Trophoblast cell (in vitro differentiated cells and primary cell): ENCODE measurements around the gene CD79B.
"Not testable (repeated sequence)": the region's sequence is repeated elsewhere in the genome, so short reads cannot be mapped to it uniquely, and the experiment has no call there.

Experiments
- DNase-seq, 2 donors: peaks; one replicate each; pipeline ENCODE4 v3.0.0-alpha.2; 2016
- H2AFZ ChIP-seq: 2 replicates; pipeline ENCODE4 v1.6.1; 2013; ENCODE audit warnings: low read length, moderate library complexity, mild to moderate bottlenecking; ENCODE audit not compliant: insufficient read depth, poor library complexity
- H2AK5ac ChIP-seq: 2 replicates; pipeline ENCODE4 v1.6.1; 2013; ENCODE audit warnings: mild to moderate bottlenecking, low read length
- H2BK120ac ChIP-seq: 2 replicates; pipeline ENCODE4 v1.6.1; 2013; ENCODE audit warnings: low read length, mild to moderate bottlenecking, moderate library complexity; ENCODE audit not compliant: insufficient read depth, poor library complexity
- H2BK12ac ChIP-seq: 2 replicates; pipeline ENCODE4 v1.6.1; 2013; ENCODE audit warnings: mild to moderate bottlenecking, low read length, moderate library complexity
- H2BK5ac ChIP-seq: 2 replicates; pipeline ENCODE4 v1.6.1; 2013; ENCODE audit warnings: low read length, low read depth, moderate library complexity, mild to moderate bottlenecking; ENCODE audit not compliant: poor library complexity
- H3K14ac ChIP-seq: 2 replicates; pipeline ENCODE4 v1.6.1; 2013; ENCODE audit warnings: mild to moderate bottlenecking, low read length
- H3K18ac ChIP-seq: 2 replicates; pipeline ENCODE4 v1.6.1; 2013; ENCODE audit warnings: mild to moderate bottlenecking, low read length
- H3K23ac ChIP-seq: 2 replicates; pipeline ENCODE4 v1.6.1; 2013; ENCODE audit warnings: low read length
- H3K27ac ChIP-seq: 2 replicates; pipeline ENCODE4 v1.5.1; 2013; ENCODE audit warnings: low read depth, mild to moderate bottlenecking, inconsistent platforms, low read length, moderate library complexity
- H3K27me3 ChIP-seq: 2 replicates; pipeline ENCODE4 v1.6.1; 2013; ENCODE audit warnings: inconsistent platforms, mild to moderate bottlenecking, low read length, moderate library complexity; ENCODE audit not compliant: insufficient read depth
- H3K36me3 ChIP-seq, 2 experiments: 1 replicate in 1 of 2; 2 replicates in 1 of 2; pipeline ENCODE4 v1.6.1; 2013; ENCODE audit warnings: low read length in 2 of 2, mild to moderate bottlenecking in 2 of 2, moderate library complexity in 1 of 2; ENCODE audit not compliant: insufficient read depth in 2 of 2, control insufficient read depth in 1 of 2
- H3K4ac ChIP-seq: 2 replicates; pipeline ENCODE4 v1.6.1; 2013; ENCODE audit warnings: low read depth, mild to moderate bottlenecking, low read length, moderate library complexity
- H3K4me1 ChIP-seq, 2 experiments: 1 replicate in 1 of 2; 2 replicates in 1 of 2; pipeline ENCODE4 v1.6.1; 2013; ENCODE audit warnings: low read length in 2 of 2, mild to moderate bottlenecking in 2 of 2, moderate library complexity in 1 of 2; ENCODE audit not compliant: insufficient read depth in 2 of 2, control insufficient read depth in 1 of 2
- H3K4me2 ChIP-seq: 2 replicates; pipeline ENCODE4 v1.6.1; 2013; ENCODE audit warnings: inconsistent platforms, mild to moderate bottlenecking, low read length, moderate library complexity
- H3K4me3 ChIP-seq: 2 replicates; pipeline ENCODE4 v1.5.1; 2013; ENCODE audit warnings: mild to moderate bottlenecking, low read depth, low read length, inconsistent platforms
- H3K79me1 ChIP-seq: one replicate; pipeline ENCODE4 v1.6.1; 2013; ENCODE audit warnings: low read length
- H3K79me2 ChIP-seq: 2 replicates; pipeline ENCODE4 v1.6.1; 2013; ENCODE audit warnings: low read length, mild to moderate bottlenecking; ENCODE audit not compliant: control insufficient read depth, insufficient read depth, poor library complexity
- H3K9ac ChIP-seq: 2 replicates; pipeline ENCODE4 v1.6.1; 2013; ENCODE audit warnings: mild to moderate bottlenecking, low read length
- H3K9me3 ChIP-seq: 2 replicates; pipeline ENCODE4 v1.6.1; 2013; ENCODE audit warnings: low read depth, mild to moderate bottlenecking, control low read depth, inconsistent platforms, low read length; ENCODE audit not compliant: insufficient read depth
- H4K12ac ChIP-seq: 2 replicates; pipeline ENCODE4 v1.6.1; 2013; ENCODE audit warnings: low read depth, mild to moderate bottlenecking, low read length, moderate library complexity
- H4K8ac ChIP-seq: 2 replicates; pipeline ENCODE4 v1.6.1; 2013; ENCODE audit warnings: low read depth, mild to moderate bottlenecking, low read length, moderate library complexity
- H4K91ac ChIP-seq: one replicate; pipeline ENCODE4 v1.6.1; 2013; ENCODE audit warnings: low read depth, mild to moderate bottlenecking, low read length, moderate library complexity
- WGBS: extraction: QIAGEN DNeasy Blood & Tissue Kit; methylation state at CpG from one replicate; pipeline ENCODE4 v1.1.7; 2013; ENCODE audit warnings: missing lambda C conversion rate; ENCODE audit not compliant: insufficient read length, insufficient coverage; ENCODE audit errors: extremely low coverage; 5-methylcytosine and 5-hydroxymethylcytosine counted together

The CD79B gene

GRCh38 chr17:63926164-63926563 lies 6.0 kb downstream of the CD79B start:
- WGBS: no CpG with 5 or more reads among the region's 2 CpGs

GRCh38 chr17:63925615-63926014 lies 6.5 kb downstream of the CD79B start:
- WGBS: no CpG with 5 or more reads among the region's 5 CpGs
- no peak overlapping the region for H4K8ac ChIP-seq
- H3K36me3 ChIP-seq: no peaks in the 10 kb centered on the region
- H3K27ac ChIP-seq: no peak overlapping the region
- H2BK5ac ChIP-seq: no peak overlapping the region
- H2AFZ ChIP-seq: no peak overlapping the region
- peaks cover 2% of the 10 kb centered on the region for H3K9me3 ChIP-seq
- H3K27me3 ChIP-seq: no peaks in the 10 kb centered on the region
- H4K91ac ChIP-seq: no peak overlapping the region
- H3K14ac ChIP-seq: no peak overlapping the region
- no peak for DNase-seq
- H3K23ac ChIP-seq: no peak overlapping the region
- H2BK120ac ChIP-seq: no peak overlapping the region
- H2AK5ac ChIP-seq: no peak overlapping the region
- H2BK12ac ChIP-seq: no peak overlapping the region
- no peak overlapping the region for H3K9ac ChIP-seq
- no peak overlapping the region for H3K18ac ChIP-seq
- H3K79me1 ChIP-seq: no peaks in the 10 kb centered on the region
- H3K79me2 ChIP-seq: no peaks in the 10 kb centered on the region
- H3K4me1 ChIP-seq: no peaks in the 10 kb centered on the region
- H3K4me3 ChIP-seq: no peak overlapping the region
- H4K12ac ChIP-seq: no peak overlapping the region
- no peak overlapping the region for H3K4me2 ChIP-seq
- H3K4ac ChIP-seq: no peak overlapping the region

More at GRCh38 chr17:63926164-63926563, 6.0 kb downstream of the CD79B start:
- no peaks in the 10 kb centered on the region for H3K27me3 ChIP-seq
- no peak overlapping the region for H3K4ac ChIP-seq
- H2AFZ ChIP-seq: no peak overlapping the region
- no peak overlapping the region for H2BK5ac ChIP-seq
- DNase-seq: no peak
- H3K23ac ChIP-seq: no peak overlapping the region
- peaks cover 2% of the 10 kb centered on the region for H3K9me3 ChIP-seq
- no peak overlapping the region for H4K91ac ChIP-seq
- H2AK5ac ChIP-seq: no peak overlapping the region
- H3K4me2 ChIP-seq: no peak overlapping the region
- H3K79me2 ChIP-seq: no peaks in the 10 kb centered on the region
- no peak overlapping the region for H2BK12ac ChIP-seq
- no peak overlapping the region for H4K12ac ChIP-seq
- no peak overlapping the region for H3K14ac ChIP-seq
- H3K79me1 ChIP-seq: no peaks in the 10 kb centered on the region
- no peak overlapping the region for H3K9ac ChIP-seq
- H3K18ac ChIP-seq: no peak overlapping the region
- H3K36me3 ChIP-seq: no peaks in the 10 kb centered on the region
- H3K4me3 ChIP-seq: no peak overlapping the region
- H2BK120ac ChIP-seq: no peak overlapping the region
- no peak overlapping the region for H3K27ac ChIP-seq
- no peaks in the 10 kb centered on the region for H3K4me1 ChIP-seq
- no peak overlapping the region for H4K8ac ChIP-seq

- H3K18ac ChIP-seq, H3K4ac ChIP-seq, H3K23ac ChIP-seq, H3K4me2 ChIP-seq, DNase-seq, H2BK12ac ChIP-seq, H4K12ac ChIP-seq, H4K8ac ChIP-seq, H3K4me3 ChIP-seq, H3K36me3 ChIP-seq, H3K14ac ChIP-seq, H3K27me3 ChIP-seq, H3K79me2 ChIP-seq, H3K27ac ChIP-seq, H4K91ac ChIP-seq, H2BK120ac ChIP-seq, H2AFZ ChIP-seq, H3K9ac ChIP-seq, H3K79me1 ChIP-seq, H3K4me1 ChIP-seq, H2AK5ac ChIP-seq, H3K9me3 ChIP-seq, H2BK5ac ChIP-seq: not testable (repeated sequence)
- no CpG with 5 or more reads among the region's 9 CpGs for WGBS
Observed at GRCh38 chr17:63922402-63922801, 9.7 kb downstream of the CD79B start.

- H2BK5ac ChIP-seq, H3K79me2 ChIP-seq: not testable (repeated sequence)
- no CpG with 5 or more reads among the region's 5 CpGs for WGBS
Observed at GRCh38 chr17:63920779-63921178, 11.4 kb downstream of the CD79B start.

More at GRCh38 chr17:63920779-63921178, 11.4 kb downstream of the CD79B start:
- H3K9ac ChIP-seq, H3K79me1 ChIP-seq, H4K91ac ChIP-seq, H3K36me3 ChIP-seq, H3K4me2 ChIP-seq, H3K14ac ChIP-seq, DNase-seq, H2AK5ac ChIP-seq, H3K27me3 ChIP-seq, H3K4me1 ChIP-seq, H3K4me3 ChIP-seq, H3K18ac ChIP-seq, H4K8ac ChIP-seq, H2BK12ac ChIP-seq, H3K4ac ChIP-seq, H3K27ac ChIP-seq, H2AFZ ChIP-seq, H4K12ac ChIP-seq, H3K9me3 ChIP-seq, H3K23ac ChIP-seq, H2BK120ac ChIP-seq: not testable (repeated sequence)
